Measurements from ENCODE around the gene CSF3R.

GRCh38 chr1:36467027-36467410 lies 15.7 kb downstream of the CSF3R start:
- TF ChIP-seq EZH2 (IDR thresholded peaks at IDR 0.05; ENCODE audit: borderline replicate concordance) (no peak), CTCF (IDR thresholded peaks at IDR 0.05; ENCODE audit: poor library complexity) (no peak), EZH2phosphoT487 (IDR thresholded peaks at IDR 0.05; ENCODE audit: low read depth, severe bottlenecking, unreplicated experiment) (no peak)

All from hepatocyte (in vitro differentiated cells).